Measurements from ENCODE around the gene ANP32B.

DNA sequence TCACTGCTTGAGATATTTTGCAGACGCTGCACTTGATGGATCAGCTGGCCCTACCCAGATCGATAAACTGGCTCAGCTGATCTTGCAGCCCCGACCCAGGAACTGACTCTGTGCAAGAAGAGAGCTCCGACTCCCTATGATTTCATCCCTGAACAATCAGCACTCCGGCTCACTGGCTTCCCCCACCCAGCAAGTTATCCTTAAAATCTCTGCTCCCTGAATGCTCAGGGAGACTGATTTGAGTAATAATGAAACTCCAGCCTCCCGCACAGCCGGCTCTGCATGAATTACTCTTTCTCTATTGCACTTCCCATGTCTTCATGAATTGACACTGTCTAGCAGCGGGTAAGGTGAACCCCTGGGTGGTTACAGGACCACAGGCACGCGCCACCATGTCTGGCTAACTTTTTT, 56.5 kb downstream of the ANP32B start:
- TF ChIP-seq, protein P1, sequence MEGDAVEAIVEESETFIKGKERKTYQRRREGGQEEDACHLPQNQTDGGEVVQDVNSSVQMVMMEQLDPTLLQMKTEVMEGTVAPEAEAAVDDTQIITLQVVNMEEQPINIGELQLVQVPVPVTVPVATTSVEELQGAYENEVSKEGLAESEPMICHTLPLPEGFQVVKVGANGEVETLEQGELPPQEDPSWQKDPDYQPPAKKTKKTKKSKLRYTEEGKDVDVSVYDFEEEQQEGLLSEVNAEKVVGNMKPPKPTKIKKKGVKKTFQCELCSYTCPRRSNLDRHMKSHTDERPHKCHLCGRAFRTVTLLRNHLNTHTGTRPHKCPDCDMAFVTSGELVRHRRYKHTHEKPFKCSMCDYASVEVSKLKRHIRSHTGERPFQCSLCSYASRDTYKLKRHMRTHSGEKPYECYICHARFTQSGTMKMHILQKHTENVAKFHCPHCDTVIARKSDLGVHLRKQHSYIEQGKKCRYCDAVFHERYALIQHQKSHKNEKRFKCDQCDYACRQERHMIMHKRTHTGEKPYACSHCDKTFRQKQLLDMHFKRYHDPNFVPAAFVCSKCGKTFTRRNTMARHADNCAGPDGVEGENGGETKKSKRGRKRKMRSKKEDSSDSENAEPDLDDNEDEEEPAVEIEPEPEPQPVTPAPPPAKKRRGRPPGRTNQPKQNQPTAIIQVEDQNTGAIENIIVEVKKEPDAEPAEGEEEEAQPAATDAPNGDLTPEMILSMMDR (IDR thresholded peaks at IDR 0.05) = no peak
- no peak for TF ChIP-seq EZH2 (IDR thresholded peaks at IDR 0.05; ENCODE audit: borderline replicate concordance, insufficient read depth, low read depth, low read length, poor library complexity, severe bottlenecking)

Measured in B cell (primary cell).